ENCODE results near the gene IQCK.

GRCh38 chr16:19888834-19889233 is 170.8 kb downstream of the IQCK start:
- TF ChIP-seq CTCF (IDR thresholded peaks at IDR 0.05) (no peak), POLR2A (IDR thresholded peaks at IDR 0.05) (no peak)
